CD4-positive, alpha-beta T cell (primary cell): ENCODE data around the gene RPL27A. TPM values are rescaled to one million over a fixed set of nuclear protein-coding genes. Genes with fewer than 3 reads are reported as not detected.

Source experiments
- ATAC-seq: fragments of 200-7000 bp; cut with Tn5 transposase; one replicate; pipeline ENCODE4 v1.10.0; 2022; ENCODE audit warnings: mild to moderate bottlenecking; ENCODE audit not compliant: poor library complexity
- CTCF ChIA-PET: fragments of 350-600 bp; sonication (Branson Sonifier 250); formaldehyde crosslinking; loops from one replicate; lab custom pipeline; 2021; ENCODE audit warnings: antibody characterized with exemption, inconsistent platforms; lab: Charles Lee
- POLR2A ChIA-PET: fragments of 350-600 bp; sonication (Branson Sonifier 250); formaldehyde crosslinking; loops from one replicate; lab custom pipeline; 2021; ENCODE audit warnings: antibody characterized with exemption, inconsistent platforms; lab: Charles Lee
- DNase-seq, 14 experiments: peaks; one replicate each; pipeline ENCODE4 v3.0.0-alpha.2; 2013 to 2020; ENCODE audit warnings: mixed read lengths in 2 of 14
- H3K27ac ChIP-seq, 2 donors: one replicate each; pipeline versions ENCODE4 v1.5.1 to v1.7.0; 2013; ENCODE audit warnings: low read length in 2 of 2, low read depth in 1 of 2, mild to moderate bottlenecking in 1 of 2
- H3K27me3 ChIP-seq, 2 experiments: 1 replicate in 1 of 2; 2 replicates in 1 of 2; pipeline versions ENCODE4 v1.6.1 to v1.7.0; 2013; ENCODE audit warnings: low read length in 2 of 2, control low read depth in 1 of 2, mild to moderate bottlenecking in 1 of 2, moderate library complexity in 1 of 2; ENCODE audit not compliant: insufficient read depth in 2 of 2, control insufficient read depth in 1 of 2
- H3K36me3 ChIP-seq: one replicate; pipeline ENCODE4 v1.6.1; 2013; ENCODE audit warnings: low read length, control low read depth; ENCODE audit not compliant: insufficient read depth
- H3K4me1 ChIP-seq: one replicate; pipeline ENCODE4 v1.6.1; 2013; ENCODE audit warnings: low read length, control low read depth; ENCODE audit not compliant: insufficient read depth
- H3K4me3 ChIP-seq: one replicate; pipeline ENCODE4 v1.5.1; 2013; ENCODE audit warnings: mild to moderate bottlenecking, low read length, moderate library complexity
- H3K9me3 ChIP-seq, 2 experiments: 1 replicate in 1 of 2; 2 replicates in 1 of 2; pipeline versions ENCODE4 v1.6.1 to v1.7.0; 2013; ENCODE audit warnings: low read length in 2 of 2, mild to moderate bottlenecking in 2 of 2, control low read depth in 1 of 2, moderate library complexity in 1 of 2; ENCODE audit not compliant: control insufficient read depth in 1 of 2, insufficient read depth in 1 of 2
- H3K27ac Mint-ChIP-seq: one replicate; pipeline ENCODE4 v1.8.0; 2020; ENCODE audit warnings: mixed read lengths
- H3K27me3 Mint-ChIP-seq: one replicate; pipeline ENCODE4 v1.8.0; 2021; ENCODE audit warnings: mixed read lengths
- H3K36me3 Mint-ChIP-seq: one replicate; pipeline ENCODE4 v1.8.0; 2021; ENCODE audit warnings: low read depth, mixed read lengths
- H3K4me1 Mint-ChIP-seq: one replicate; pipeline ENCODE4 v1.8.0; 2021; ENCODE audit warnings: low read depth, mixed read lengths
- H3K4me3 Mint-ChIP-seq: one replicate; pipeline ENCODE4 v1.8.0; 2020; ENCODE audit warnings: mild to moderate bottlenecking, mixed read lengths
- H3K9me3 Mint-ChIP-seq: one replicate; pipeline ENCODE4 v1.8.0; 2020; ENCODE audit warnings: mixed read lengths
- intact Hi-C, 2 experiments: fragments of 100-400 bp; cut with DNase I in 1 of 2; cut with micrococcal nuclease in 1 of 2; formaldehyde crosslinking; loops; one replicate each; pipeline versions ENCODE4 v1.15.1 to v1.9.0; 2023 to 2025; cut with DNase I, micrococcal nuclease
- total RNA-seq, 174 experiments: library from RNA in 2 of 174; stranded (reverse) in 2 of 174; gene quantifications; one replicate each; pipeline ENCODE4 v1.2.3 and lab custom pipeline; 2021 to 2026
- TF ChIP-seq, protein P1 (sequence below): fragments of 200-600 bp; IDR thresholded peaks from one replicate; pipeline ENCODE4 v1.8.0; 2022; ENCODE audit warnings: antibody characterized with exemption, mild to moderate bottlenecking

Gene RPL27A
- total RNA-seq, 2 experiments from 2014 or later: 1,667 to 1,721 TPM

GRCh38 chr11:8671193-8671612, 11.4 kb upstream of the RPL27A start:
- no peaks in the 10 kb centered on the region for H3K27me3 ChIP-seq
- Mint-ChIP-seq H3K4me1 (no peaks in the 10 kb centered on the region), H3K4me3 (no peak overlapping the region), H3K9me3 (no peaks in the 10 kb centered on the region), H3K27me3 (no peaks in the 10 kb centered on the region), H3K36me3 (peaks cover 59% of the 10 kb centered on the region), H3K27ac (no peak overlapping the region)
- no peaks in the 10 kb centered on the region for H3K9me3 ChIP-seq
- DNase-seq (no peak), ATAC-seq (no peak)
- CTCF ChIA-PET: interaction anchor here (0.6 kb wide), 1 partner anchor 16 kb away, joined by 3 read pairs; no protein-coding TSS in a partner anchor
- H3K27ac ChIP-seq: no peak overlapping the region
- H3K4me1 ChIP-seq: no peaks in the 10 kb centered on the region
- TF ChIP-seq, protein P1, sequence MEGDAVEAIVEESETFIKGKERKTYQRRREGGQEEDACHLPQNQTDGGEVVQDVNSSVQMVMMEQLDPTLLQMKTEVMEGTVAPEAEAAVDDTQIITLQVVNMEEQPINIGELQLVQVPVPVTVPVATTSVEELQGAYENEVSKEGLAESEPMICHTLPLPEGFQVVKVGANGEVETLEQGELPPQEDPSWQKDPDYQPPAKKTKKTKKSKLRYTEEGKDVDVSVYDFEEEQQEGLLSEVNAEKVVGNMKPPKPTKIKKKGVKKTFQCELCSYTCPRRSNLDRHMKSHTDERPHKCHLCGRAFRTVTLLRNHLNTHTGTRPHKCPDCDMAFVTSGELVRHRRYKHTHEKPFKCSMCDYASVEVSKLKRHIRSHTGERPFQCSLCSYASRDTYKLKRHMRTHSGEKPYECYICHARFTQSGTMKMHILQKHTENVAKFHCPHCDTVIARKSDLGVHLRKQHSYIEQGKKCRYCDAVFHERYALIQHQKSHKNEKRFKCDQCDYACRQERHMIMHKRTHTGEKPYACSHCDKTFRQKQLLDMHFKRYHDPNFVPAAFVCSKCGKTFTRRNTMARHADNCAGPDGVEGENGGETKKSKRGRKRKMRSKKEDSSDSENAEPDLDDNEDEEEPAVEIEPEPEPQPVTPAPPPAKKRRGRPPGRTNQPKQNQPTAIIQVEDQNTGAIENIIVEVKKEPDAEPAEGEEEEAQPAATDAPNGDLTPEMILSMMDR: no peak
- intact Hi-C loops: no loop called here
- POLR2A ChIA-PET: interaction anchor here (1.0 kb wide), 1 partner anchor 11 kb away, joined by 4 read pairs; no protein-coding TSS in a partner anchor
- H3K4me3 ChIP-seq: no peak overlapping the region
- H3K36me3 ChIP-seq: peaks cover 20% of the 10 kb centered on the region

DNA sequence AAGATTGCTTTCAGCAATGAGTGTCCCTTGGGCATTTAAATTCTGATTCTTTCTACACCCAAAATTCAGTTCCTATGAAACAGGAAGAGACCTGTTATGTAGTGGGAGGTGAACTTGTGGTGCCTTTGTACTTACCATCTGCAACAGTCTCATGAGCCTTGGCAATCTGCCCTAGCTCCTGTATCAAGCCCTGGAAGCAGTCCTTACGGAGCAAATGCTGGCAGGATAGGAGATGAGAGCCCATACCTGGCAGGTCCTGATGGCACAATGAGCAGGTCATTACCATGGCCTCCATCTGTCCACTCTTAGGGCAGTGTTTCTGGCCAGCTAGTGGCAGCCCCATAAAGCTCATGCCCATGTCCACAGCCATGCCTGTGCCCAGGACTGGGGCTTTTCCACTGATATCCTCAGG, 10.9 kb upstream of the RPL27A start:
- Mint-ChIP-seq H3K36me3 (peaks cover 60% of the 10 kb centered on the region), H3K9me3 (no peaks in the 10 kb centered on the region), H3K4me1 (no peaks in the 10 kb centered on the region), H3K27me3 (no peaks in the 10 kb centered on the region), H3K27ac (no peak overlapping the region), H3K4me3 (no peak overlapping the region)
- H3K9me3 ChIP-seq: no peaks in the 10 kb centered on the region
- peaks cover 20% of the 10 kb centered on the region for H3K36me3 ChIP-seq
- ChIA-PET CTCF (interaction anchor here (0.6 kb wide), 1 partner anchor 15 kb away, joined by 3 read pairs; no protein-coding TSS in a partner anchor), POLR2A (interaction anchor here (1.0 kb wide), 1 partner anchor 10 kb away, joined by 4 read pairs; no protein-coding TSS in a partner anchor)
- no peak overlapping the region for H3K4me3 ChIP-seq
- ATAC-seq (no peak), DNase-seq (no peak)
- no peaks in the 10 kb centered on the region for H3K27me3 ChIP-seq
- TF ChIP-seq, protein P1: no peak
- H3K4me1 ChIP-seq: no peaks in the 10 kb centered on the region
- H3K27ac ChIP-seq: no peak overlapping the region
- intact Hi-C loops: no loop called here

GRCh38 chr11:8672346-8672745, 10.2 kb upstream of the RPL27A start:
- POLR2A ChIA-PET: no interaction called here
- Mint-ChIP-seq H3K36me3 (peaks cover 56% of the 10 kb centered on the region), H3K9me3 (no peaks in the 10 kb centered on the region), H3K4me3 (no peak overlapping the region), H3K27ac (no peak overlapping the region), H3K4me1 (no peaks in the 10 kb centered on the region), H3K27me3 (no peaks in the 10 kb centered on the region)
- Histone ChIP-seq H3K4me3 (no peak overlapping the region), H3K36me3 (peaks cover 20% of the 10 kb centered on the region), H3K27ac (no peak overlapping the region), H3K4me1 (no peaks in the 10 kb centered on the region), H3K9me3 (no peaks in the 10 kb centered on the region), H3K27me3 (no peaks in the 10 kb centered on the region)
- intact Hi-C loops: no loop called here
- CTCF ChIA-PET: no interaction called here
- no peak for ATAC-seq
- DNase-seq: no peak
- TF ChIP-seq, protein P1: no peak
